Thyroid gland (tissue), 4 donors: ENCODE results near the gene PRSS37. TPM values are rescaled to one million over a fixed set of nuclear protein-coding genes. Genes with fewer than 3 reads are reported as not detected.

Experiments
- DNase-seq, 2 donors: peaks; one replicate each; pipeline ENCODE4 v3.0.0-alpha.2; 2019
- H3K27ac ChIP-seq, 3 donors: fragments of 200-600 bp; sonication (generic); 1 replicate in 2 of 3; 2 replicates in 1 of 3; pipeline ENCODE4 v1.5.1; 2016 to 2019; ENCODE audit warnings: mild to moderate bottlenecking in 1 of 3, moderate library complexity in 1 of 3
- H3K27me3 ChIP-seq: fragments of 200-600 bp; sonication (generic); one replicate; pipeline ENCODE4 v1.5.1; 2019
- H3K36me3 ChIP-seq, 2 donors: fragments of 200-600 bp; sonication (generic); one replicate each; pipeline ENCODE4 v1.5.1; 2016 to 2019
- H3K4me1 ChIP-seq, 2 donors: fragments of 200-600 bp; sonication (generic); one replicate each; pipeline ENCODE4 v1.5.1; 2017 to 2019
- H3K4me3 ChIP-seq, 3 donors: fragments of 200-600 bp; sonication (generic); replicated peaks in 1 of 3; 1 replicate in 2 of 3; 2 replicates in 1 of 3; pipeline ENCODE4 v1.5.1; 2016; ENCODE audit warnings: mild to moderate bottlenecking in 1 of 3
- H3K9me3 ChIP-seq: fragments of 200-600 bp; sonication (generic); one replicate; pipeline ENCODE4 v1.5.1; 2017
- POLR2A ChIP-seq, 2 donors: fragments of 450-650 bp; IDR thresholded peaks; one replicate each; pipeline ENCODE4 v1.6.1; 2017; ENCODE audit warnings: antibody characterized with exemption in 2 of 2, mild to moderate bottlenecking in 2 of 2, moderate library complexity in 1 of 2
- WGBS, 2 donors: methylation state at CpG; one replicate each; pipeline ENCODE4 v1.1.5; 2017; 5-methylcytosine and 5-hydroxymethylcytosine counted together
- intact Hi-C: fragments of 100-400 bp; cut with DNase I; formaldehyde crosslinking; loops from one replicate; pipeline ENCODE4 v1.15.1; 2023
- total RNA-seq, 4 donors: library from RNA; depleted of rRNA; stranded (reverse); fragments of >200 nt; gene quantifications; one replicate each; pipeline ENCODE4 v1.2.3, GENCODE V29; 2016
- TF ChIP-seq, protein P1 (sequence below), 6 experiments: fragments of 200-600 bp in 3 of 6; fragments of 450-650 bp in 3 of 6; sonication (generic) in 3 of 6; IDR thresholded peaks; one replicate each; pipeline ENCODE4 v1.5.1; 2016 to 2019; ENCODE audit warnings: antibody characterized with exemption in 6 of 6, mild to moderate bottlenecking in 2 of 6, inconsistent platforms in 1 of 6, moderate library complexity in 1 of 6

PRSS37 gene
- total RNA-seq, 4 donors from 2014 or later = not detected

- WGBS, 2 donors = 86 to 92% methylated on average over 2 of the region's 2 CpGs
- H3K27me3 ChIP-seq = no peaks in the 10 kb centered on the region
- no peaks in the 10 kb centered on the region for H3K36me3 ChIP-seq
- peaks cover 5 to 11% of the 10 kb centered on the region in 2 donors for H3K4me1 ChIP-seq
- DNase-seq = no peak
- intact Hi-C loops = no loop called here
- no peak overlapping the region for H3K4me3 ChIP-seq
- H3K9me3 ChIP-seq = no peaks in the 10 kb centered on the region
- H3K27ac ChIP-seq = no peak overlapping the region
- TF ChIP-seq, protein P1, sequence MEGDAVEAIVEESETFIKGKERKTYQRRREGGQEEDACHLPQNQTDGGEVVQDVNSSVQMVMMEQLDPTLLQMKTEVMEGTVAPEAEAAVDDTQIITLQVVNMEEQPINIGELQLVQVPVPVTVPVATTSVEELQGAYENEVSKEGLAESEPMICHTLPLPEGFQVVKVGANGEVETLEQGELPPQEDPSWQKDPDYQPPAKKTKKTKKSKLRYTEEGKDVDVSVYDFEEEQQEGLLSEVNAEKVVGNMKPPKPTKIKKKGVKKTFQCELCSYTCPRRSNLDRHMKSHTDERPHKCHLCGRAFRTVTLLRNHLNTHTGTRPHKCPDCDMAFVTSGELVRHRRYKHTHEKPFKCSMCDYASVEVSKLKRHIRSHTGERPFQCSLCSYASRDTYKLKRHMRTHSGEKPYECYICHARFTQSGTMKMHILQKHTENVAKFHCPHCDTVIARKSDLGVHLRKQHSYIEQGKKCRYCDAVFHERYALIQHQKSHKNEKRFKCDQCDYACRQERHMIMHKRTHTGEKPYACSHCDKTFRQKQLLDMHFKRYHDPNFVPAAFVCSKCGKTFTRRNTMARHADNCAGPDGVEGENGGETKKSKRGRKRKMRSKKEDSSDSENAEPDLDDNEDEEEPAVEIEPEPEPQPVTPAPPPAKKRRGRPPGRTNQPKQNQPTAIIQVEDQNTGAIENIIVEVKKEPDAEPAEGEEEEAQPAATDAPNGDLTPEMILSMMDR (IDR thresholded peaks at IDR 0.05) = no peak
- TF ChIP-seq POLR2A (IDR thresholded peaks at IDR 0.05) = no peak
Measured at GRCh38 chr7:141866974-141867373, 25.7 kb upstream of the PRSS37 start.

GRCh38 chr7:141864765-141865447 is 23.6 kb upstream of the PRSS37 start:
- Histone ChIP-seq H3K27ac (peak overlapping the region in 1 of 3 donors; percentile 7), H3K4me1 (peaks cover 5 to 11% of the 10 kb centered on the region in 2 donors), H3K27me3 (no peaks in the 10 kb centered on the region), H3K9me3 (no peaks in the 10 kb centered on the region), H3K4me3 (no peak overlapping the region), H3K36me3 (no peaks in the 10 kb centered on the region)
- 77 to 85% methylated on average over 2 of the region's 2 CpGs for WGBS, 2 donors
- no peak for DNase-seq
- intact Hi-C loops = no loop called here
- TF ChIP-seq, protein P1 (IDR thresholded peaks at IDR 0.05) = no peak
- TF ChIP-seq POLR2A (IDR thresholded peaks at IDR 0.05) = no peak

GRCh38 chr7:141860207-141860606 is 18.9 kb upstream of the PRSS37 start:
- 43 to 60% methylated on average over 2 of the region's 2 CpGs for WGBS, 2 donors
- Histone ChIP-seq H3K27me3 (no peaks in the 10 kb centered on the region), H3K4me1 (peaks cover 3 to 9% of the 10 kb centered on the region in 2 donors), H3K36me3 (no peaks in the 10 kb centered on the region), H3K4me3 (no peak overlapping the region), H3K9me3 (no peaks in the 10 kb centered on the region), H3K27ac (no peak overlapping the region)
- TF ChIP-seq, protein P1 (IDR thresholded peaks at IDR 0.05) = no peak
- TF ChIP-seq POLR2A (IDR thresholded peaks at IDR 0.05) = no peak
- intact Hi-C loops = no loop called here
- no peak for DNase-seq

- Histone ChIP-seq H3K4me1 (no peaks in the 10 kb centered on the region), H3K27ac (no peak overlapping the region), H3K4me3 (no peak overlapping the region), H3K36me3 (no peaks in the 10 kb centered on the region), H3K27me3 (no peaks in the 10 kb centered on the region), H3K9me3 (no peaks in the 10 kb centered on the region)
- WGBS, 2 donors = 51% methylated on average over 5 of the region's 5 CpGs
- TF ChIP-seq, protein P1 (IDR thresholded peaks at IDR 0.05) = no peak
- no peak for TF ChIP-seq POLR2A (IDR thresholded peaks at IDR 0.05)
- peak in 1 of 2 donors; percentile 33 for DNase-seq
- intact Hi-C loops = no loop called here
Measured at GRCh38 chr7:141847996-141848395, 6.7 kb upstream of the PRSS37 start.

DNA sequence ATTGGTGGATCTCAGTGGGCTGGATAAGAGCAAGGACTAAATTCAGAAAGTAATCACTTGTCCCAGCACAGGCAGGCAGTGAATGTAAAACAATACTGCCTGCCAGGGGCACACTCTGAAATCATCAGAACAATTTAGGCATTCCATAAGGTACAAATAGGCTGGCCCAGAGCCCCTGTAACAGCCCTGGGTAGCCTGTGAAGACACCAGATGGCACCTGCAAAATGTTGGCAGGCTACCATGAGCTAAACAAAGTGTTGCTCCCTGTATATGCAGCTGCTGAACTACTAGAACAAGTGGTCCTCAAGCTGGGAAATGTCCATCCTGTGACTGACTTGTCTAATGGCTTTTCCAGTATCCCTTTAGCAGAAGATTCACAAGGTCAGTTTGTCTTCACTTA is 3.0 kb upstream of the PRSS37 start:
- intact Hi-C loops = no loop called here
- no peaks in the 10 kb centered on the region for H3K36me3 ChIP-seq
- H3K9me3 ChIP-seq = no peaks in the 10 kb centered on the region
- no peak for TF ChIP-seq POLR2A (IDR thresholded peaks at IDR 0.05)
- TF ChIP-seq, protein P1 (IDR thresholded peaks at IDR 0.05) = no peak
- no peaks in the 10 kb centered on the region for H3K27me3 ChIP-seq
- no peak overlapping the region for H3K27ac ChIP-seq
- no peak for DNase-seq
- H3K4me3 ChIP-seq = no peak overlapping the region
- no peaks in the 10 kb centered on the region for H3K4me1 ChIP-seq
